ENCODE data around the gene FBXO5.

Gene FBXO5

DNA sequence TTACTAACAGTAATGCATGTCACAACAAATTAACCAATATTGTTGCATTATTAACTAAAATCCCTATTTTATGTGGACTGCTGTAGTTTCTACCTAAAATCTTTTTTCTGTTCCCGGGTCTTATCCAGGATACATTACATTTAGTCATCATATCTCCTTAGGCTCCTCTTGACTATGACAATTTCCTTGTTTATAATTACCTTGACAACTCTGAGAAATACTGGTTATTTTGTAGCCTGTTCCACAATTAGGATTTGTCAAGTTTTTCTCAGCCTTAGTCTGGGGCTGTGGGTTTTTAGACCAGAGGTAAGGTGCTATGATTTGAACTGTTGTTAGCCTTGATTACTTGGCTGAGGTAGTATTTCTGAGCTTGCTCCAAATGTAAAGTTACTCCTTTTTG lies 3.7 kb downstream of the FBXO5 start:
- Histone ChIP-seq H3K9me2 (replicated peaks; ENCODE audit: control insufficient read depth, low read length) (no peaks in the 10 kb centered on the region), H3K4me2 (ENCODE audit: low read length) (peak overlapping the region; percentile 78), H3K36me3 (ENCODE audit: control insufficient read depth, low read length) (peaks cover 90% of the 10 kb centered on the region), H3K9me3 (ENCODE audit: control insufficient read depth, insufficient read depth, low read length) (no peaks in the 10 kb centered on the region), H4K20me1 (ENCODE audit: control insufficient read depth, insufficient read depth, low read depth, low read length) (peaks cover 49% of the 10 kb centered on the region), H3K27ac (ENCODE audit: low read depth, low read length) (no peak overlapping the region), H3K4me1 (ENCODE audit: control insufficient read depth, low read length) (peaks cover 44% of the 10 kb centered on the region), H3K27me3 (ENCODE audit: control insufficient read depth, low read length) (no peaks in the 10 kb centered on the region), H3K4me3 (ENCODE audit: low read length) (peak overlapping the region; percentile 81), H3F3A (ENCODE audit: control insufficient read depth, insufficient read depth) (peaks cover 19% of the 10 kb centered on the region), H3K79me2 (ENCODE audit: control insufficient read depth, low read length) (peaks cover 94% of the 10 kb centered on the region)
- TF ChIP-seq, protein P1, sequence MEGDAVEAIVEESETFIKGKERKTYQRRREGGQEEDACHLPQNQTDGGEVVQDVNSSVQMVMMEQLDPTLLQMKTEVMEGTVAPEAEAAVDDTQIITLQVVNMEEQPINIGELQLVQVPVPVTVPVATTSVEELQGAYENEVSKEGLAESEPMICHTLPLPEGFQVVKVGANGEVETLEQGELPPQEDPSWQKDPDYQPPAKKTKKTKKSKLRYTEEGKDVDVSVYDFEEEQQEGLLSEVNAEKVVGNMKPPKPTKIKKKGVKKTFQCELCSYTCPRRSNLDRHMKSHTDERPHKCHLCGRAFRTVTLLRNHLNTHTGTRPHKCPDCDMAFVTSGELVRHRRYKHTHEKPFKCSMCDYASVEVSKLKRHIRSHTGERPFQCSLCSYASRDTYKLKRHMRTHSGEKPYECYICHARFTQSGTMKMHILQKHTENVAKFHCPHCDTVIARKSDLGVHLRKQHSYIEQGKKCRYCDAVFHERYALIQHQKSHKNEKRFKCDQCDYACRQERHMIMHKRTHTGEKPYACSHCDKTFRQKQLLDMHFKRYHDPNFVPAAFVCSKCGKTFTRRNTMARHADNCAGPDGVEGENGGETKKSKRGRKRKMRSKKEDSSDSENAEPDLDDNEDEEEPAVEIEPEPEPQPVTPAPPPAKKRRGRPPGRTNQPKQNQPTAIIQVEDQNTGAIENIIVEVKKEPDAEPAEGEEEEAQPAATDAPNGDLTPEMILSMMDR (IDR thresholded peaks at IDR 0.05; ENCODE audit: low read depth, low read length, poor library complexity, severe bottlenecking): no peak
- TF ChIP-seq EZH2phosphoT487 (IDR thresholded peaks at IDR 0.05; ENCODE audit: borderline replicate concordance, low read length): no peak

DNA sequence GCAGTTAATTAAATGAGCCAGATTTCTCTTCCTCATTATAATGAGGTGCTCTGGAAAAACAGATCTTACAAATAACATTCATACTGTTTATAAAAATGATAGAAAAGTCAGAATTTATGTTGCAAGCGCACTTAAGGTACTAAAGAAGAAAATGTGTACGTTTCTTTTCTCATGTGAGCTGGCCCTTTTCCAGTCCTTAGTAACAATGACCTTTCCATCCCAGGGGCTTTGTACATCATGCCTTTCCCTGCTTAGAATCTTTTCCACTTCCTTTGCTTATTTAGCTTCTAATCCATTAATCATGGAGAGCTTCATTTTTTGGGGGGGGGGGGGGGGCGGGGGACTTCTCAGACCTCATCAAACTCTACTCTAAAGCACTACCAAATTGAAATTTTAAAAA lies 4.8 kb downstream of the FBXO5 start:
- Histone ChIP-seq H3K79me2 (ENCODE audit: control insufficient read depth, low read length) (peaks cover 98% of the 10 kb centered on the region), H3F3A (ENCODE audit: control insufficient read depth, insufficient read depth) (peaks cover 27% of the 10 kb centered on the region), H3K4me3 (ENCODE audit: low read length) (no peak overlapping the region), H3K36me3 (ENCODE audit: control insufficient read depth, low read length) (peaks cover 96% of the 10 kb centered on the region), H3K4me1 (ENCODE audit: control insufficient read depth, low read length) (peaks cover 46% of the 10 kb centered on the region), H3K9me3 (ENCODE audit: control insufficient read depth, insufficient read depth, low read length) (no peaks in the 10 kb centered on the region), H4K20me1 (ENCODE audit: control insufficient read depth, insufficient read depth, low read depth, low read length) (peaks cover 49% of the 10 kb centered on the region), H3K27ac (ENCODE audit: low read depth, low read length) (no peak overlapping the region), H3K27me3 (ENCODE audit: control insufficient read depth, low read length) (no peaks in the 10 kb centered on the region), H3K4me2 (ENCODE audit: low read length) (peak overlapping the region; percentile 28; the same call in 1 of the 2 replicates), H3K9me2 (replicated peaks; ENCODE audit: control insufficient read depth, low read length) (no peaks in the 10 kb centered on the region)
- TF ChIP-seq EZH2phosphoT487 (IDR thresholded peaks at IDR 0.05; ENCODE audit: borderline replicate concordance, low read length): no peak
- TF ChIP-seq, protein P1 (IDR thresholded peaks at IDR 0.05; ENCODE audit: low read depth, low read length, poor library complexity, severe bottlenecking): no peak

DNA sequence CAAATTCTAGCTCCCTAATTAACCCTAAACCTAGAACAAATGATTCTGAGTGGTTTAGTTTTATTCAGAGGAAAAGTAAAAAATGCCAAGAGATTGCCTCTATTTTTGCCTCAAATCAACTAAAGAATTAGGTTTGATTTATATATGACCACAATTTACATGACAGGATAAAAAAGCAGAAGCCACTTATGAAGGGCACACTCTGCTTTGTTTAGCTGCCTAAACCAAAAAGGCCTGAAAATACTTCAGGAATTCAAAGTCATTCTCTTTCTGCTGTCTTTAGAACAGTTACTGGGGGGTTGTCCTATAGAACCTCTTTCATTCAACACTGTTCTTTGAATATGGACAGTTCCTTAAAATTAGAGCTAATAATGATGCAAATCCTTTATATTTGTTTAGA lies 5.3 kb downstream of the FBXO5 start:
- Histone ChIP-seq H3K4me2 (ENCODE audit: low read length) (peak overlapping the region; percentile 28; the same call in 1 of the 2 replicates), H3K4me3 (ENCODE audit: low read length) (no peak overlapping the region; the same call in 1 of the 2 replicates), H3F3A (ENCODE audit: control insufficient read depth, insufficient read depth) (peaks cover 32% of the 10 kb centered on the region), H3K79me2 (ENCODE audit: control insufficient read depth, low read length) (peaks cover 100% of the 10 kb centered on the region), H4K20me1 (ENCODE audit: control insufficient read depth, insufficient read depth, low read depth, low read length) (peaks cover 54% of the 10 kb centered on the region), H3K36me3 (ENCODE audit: control insufficient read depth, low read length) (peaks cover 98% of the 10 kb centered on the region), H3K9me3 (ENCODE audit: control insufficient read depth, insufficient read depth, low read length) (no peaks in the 10 kb centered on the region), H3K27ac (ENCODE audit: low read depth, low read length) (no peak overlapping the region), H3K4me1 (ENCODE audit: control insufficient read depth, low read length) (peaks cover 46% of the 10 kb centered on the region), H3K9me2 (replicated peaks; ENCODE audit: control insufficient read depth, low read length) (no peaks in the 10 kb centered on the region), H3K27me3 (ENCODE audit: control insufficient read depth, low read length) (no peaks in the 10 kb centered on the region)
- no peak for TF ChIP-seq EZH2phosphoT487 (IDR thresholded peaks at IDR 0.05; ENCODE audit: borderline replicate concordance, low read length)
- TF ChIP-seq, protein P1 (IDR thresholded peaks at IDR 0.05; ENCODE audit: low read depth, low read length, poor library complexity, severe bottlenecking): no peak
